Smooth muscle cell of the coronary artery (primary cell): ENCODE results near the gene LRRC8B. TPM values are rescaled to one million over a fixed set of nuclear protein-coding genes. Genes with fewer than 3 reads are reported as not detected.

Experiments
- total RNA-seq: library from RNA; depleted of rRNA; stranded (reverse); fragments of >200 nt; gene quantifications from 2 replicates; pipeline ENCODE4 v1.2.3, GENCODE V29; 2014; ENCODE audit warnings: low replicate concordance

The LRRC8B gene
- 0.35 and 0.68 TPM in 2 replicates for total RNA-seq

DNA sequence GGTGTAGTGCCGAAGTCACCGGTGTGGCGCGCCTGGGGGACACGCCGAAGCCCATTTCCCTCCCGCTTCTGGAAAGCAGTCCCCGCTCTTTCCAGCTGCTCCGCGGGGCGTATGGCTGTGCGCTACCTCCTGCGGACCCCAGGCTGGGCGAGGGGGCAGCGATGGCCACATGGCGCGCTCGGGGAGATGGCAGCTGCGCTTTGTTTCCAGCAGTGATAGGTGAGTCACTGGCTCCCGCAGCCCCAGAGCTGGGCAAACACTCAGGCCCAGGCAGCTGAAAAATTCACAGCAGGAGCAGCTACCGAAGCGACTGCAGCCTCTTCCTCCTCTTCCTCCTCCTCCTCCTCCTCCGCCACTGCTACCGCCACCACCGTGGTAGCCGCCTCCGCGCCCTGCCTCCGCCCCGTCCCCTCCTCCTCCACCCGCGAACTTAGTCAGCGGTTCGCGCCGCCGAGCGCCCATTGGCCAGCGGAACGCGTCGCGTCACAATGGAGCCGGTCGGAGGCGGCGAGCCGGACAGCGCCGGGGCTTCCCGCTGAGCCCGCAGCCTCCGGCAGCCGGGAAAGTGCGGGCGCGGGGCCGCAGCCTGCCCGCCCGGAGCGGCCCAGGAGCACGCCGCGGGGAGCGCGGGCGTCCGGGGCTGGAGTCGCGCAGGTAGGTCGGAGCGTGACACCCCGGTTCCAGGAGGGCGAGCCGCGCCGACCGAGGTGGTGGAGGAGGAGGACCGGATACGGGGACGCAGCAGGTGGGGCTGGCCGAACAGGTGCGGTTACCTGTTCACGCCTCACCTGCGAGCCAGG lies at the start of gene LRRC8B:
Gene LRRC8B, plus strand, starts transcription at position 461 of the 800 bp plus-strand sequence. CDS start 57,822 bp downstream, outside the sequence.

DNA sequence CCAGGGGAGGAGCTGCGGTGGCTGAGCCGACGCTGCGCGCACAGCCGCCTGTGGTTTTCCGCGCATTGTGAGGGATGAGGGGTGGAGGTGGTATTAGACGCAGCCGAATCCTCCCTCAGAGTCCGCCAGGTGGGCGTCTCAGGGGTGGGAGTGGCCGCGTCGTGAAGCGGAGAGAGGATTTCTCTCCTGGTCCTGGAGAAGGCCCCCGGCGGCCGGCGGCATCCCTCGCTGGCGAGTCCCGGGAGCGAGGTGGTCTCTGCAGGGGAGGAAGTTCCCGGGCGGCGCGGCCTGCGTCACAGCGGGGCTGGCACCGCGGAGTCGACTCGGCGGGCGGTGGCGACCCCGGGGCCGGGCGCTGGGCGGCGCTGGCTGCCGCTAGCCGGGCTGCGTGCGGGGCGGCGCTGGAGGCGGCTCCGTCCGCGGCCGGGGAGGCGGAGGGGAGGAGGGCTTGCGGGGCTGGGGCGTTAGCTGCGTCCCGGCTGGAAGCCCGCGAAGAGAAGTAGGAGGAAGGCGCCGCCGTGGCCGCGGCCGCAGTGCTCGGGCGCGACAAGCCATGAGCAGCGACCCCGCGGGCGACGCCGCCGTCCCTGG lies 108.1 kb downstream of the LRRC8B start, which contains the start of gene LRRC8C:
Gene LRRC8C, plus strand, starts transcription at position 464 of the 591 bp plus-strand sequence. CDS start 53,354 bp downstream, outside the sequence.

Other genes with a start within 250 kb of the LRRC8B start
- not detected in 2 replicates for gene GBP6, start 160.8 kb upstream of the LRRC8B start, total RNA-seq
- gene LRRC8C, start 108.3 kb downstream of the LRRC8B start, total RNA-seq: 2.0 and 3.2 TPM in 2 replicates